HG02840 (cell line): ENCODE measurements around the gene TGFBRAP1.

Source experiments
- ATAC-seq: cut with Tn5 transposase; IDR thresholded peaks from one replicate; pipeline ENCODE4 v1.9.1; 2021; ENCODE audit warnings: mild to moderate bottlenecking, moderate library complexity, moderate number of reproducible peaks; ENCODE audit not compliant: unreplicated experiment, low FRiP score

Gene TGFBRAP1

GRCh38 chr2:105248316-105249070 is 81.0 kb downstream of the TGFBRAP1 start:
- ATAC-seq: no peak

- no peak for ATAC-seq
Measured at GRCh38 chr2:105244451-105244850, 85.1 kb downstream of the TGFBRAP1 start.

- no peak for ATAC-seq
Measured at GRCh38 chr2:105243961-105244360, 85.6 kb downstream of the TGFBRAP1 start.

- ATAC-seq: no peak
Measured at GRCh38 chr2:105242286-105242993, 87.1 kb downstream of the TGFBRAP1 start.

- ATAC-seq: no peak
Measured at GRCh38 chr2:105241443-105241842, 88.1 kb downstream of the TGFBRAP1 start, which contains the start of gene GPR45. TSS of gene GPR45 (plus strand) at chr2:105241743. CDS start at chr2:105241859, 116 bp downstream.

- no peak for ATAC-seq
Measured at GRCh38 chr2:105239924-105240323, 89.6 kb downstream of the TGFBRAP1 start.

- no peak for ATAC-seq
Measured at GRCh38 chr2:105238664-105239240, 90.8 kb downstream of the TGFBRAP1 start.

- ATAC-seq: no peak
Measured at GRCh38 chr2:105237045-105237765, 92.3 kb downstream of the TGFBRAP1 start.

- ATAC-seq: no peak
Measured at GRCh38 chr2:105236060-105236424, 93.5 kb downstream of the TGFBRAP1 start.

GRCh38 chr2:105235388-105236059 is 94.0 kb downstream of the TGFBRAP1 start:
- no peak for ATAC-seq

- no peak for ATAC-seq
Measured at GRCh38 chr2:105231232-105231619, 98.3 kb downstream of the TGFBRAP1 start.

- no peak for ATAC-seq
Measured at GRCh38 chr2:105224444-105224843, 105.1 kb downstream of the TGFBRAP1 start.

GRCh38 chr2:105220604-105221003 is 108.9 kb downstream of the TGFBRAP1 start:
- ATAC-seq: no peak

GRCh38 chr2:105215586-105216192 is 113.8 kb downstream of the TGFBRAP1 start:
- ATAC-seq: no peak
